ENCODE data around the gene ECHDC1.

GRCh38 chr6:127288705-127289104 is 54.7 kb downstream of the ECHDC1 start:
- no peak for TF ChIP-seq POLR2A (IDR thresholded peaks at IDR 0.05)
- TF ChIP-seq, protein P1, sequence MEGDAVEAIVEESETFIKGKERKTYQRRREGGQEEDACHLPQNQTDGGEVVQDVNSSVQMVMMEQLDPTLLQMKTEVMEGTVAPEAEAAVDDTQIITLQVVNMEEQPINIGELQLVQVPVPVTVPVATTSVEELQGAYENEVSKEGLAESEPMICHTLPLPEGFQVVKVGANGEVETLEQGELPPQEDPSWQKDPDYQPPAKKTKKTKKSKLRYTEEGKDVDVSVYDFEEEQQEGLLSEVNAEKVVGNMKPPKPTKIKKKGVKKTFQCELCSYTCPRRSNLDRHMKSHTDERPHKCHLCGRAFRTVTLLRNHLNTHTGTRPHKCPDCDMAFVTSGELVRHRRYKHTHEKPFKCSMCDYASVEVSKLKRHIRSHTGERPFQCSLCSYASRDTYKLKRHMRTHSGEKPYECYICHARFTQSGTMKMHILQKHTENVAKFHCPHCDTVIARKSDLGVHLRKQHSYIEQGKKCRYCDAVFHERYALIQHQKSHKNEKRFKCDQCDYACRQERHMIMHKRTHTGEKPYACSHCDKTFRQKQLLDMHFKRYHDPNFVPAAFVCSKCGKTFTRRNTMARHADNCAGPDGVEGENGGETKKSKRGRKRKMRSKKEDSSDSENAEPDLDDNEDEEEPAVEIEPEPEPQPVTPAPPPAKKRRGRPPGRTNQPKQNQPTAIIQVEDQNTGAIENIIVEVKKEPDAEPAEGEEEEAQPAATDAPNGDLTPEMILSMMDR (IDR thresholded peaks at IDR 0.05): no peak
